MM.1S (cell line): ENCODE results near the gene GDF7.

Experiments used
- DNase-seq: peaks from one replicate; pipeline ENCODE4 v3.0.0-alpha.2; 2015
- H2AFZ ChIP-seq: fragments of 300-600 bp; sonication (generic); 2 replicates; pipeline ENCODE4 v1.6.0; 2016; ENCODE audit warnings: antibody characterized with exemption, low read length
- H3F3A ChIP-seq: fragments of 300-600 bp; sonication (generic); 2 replicates; pipeline ENCODE4 v1.6.1; 2016; ENCODE audit warnings: mild to moderate bottlenecking, antibody characterized with exemption, low read length, moderate library complexity, mixed read lengths; ENCODE audit not compliant: insufficient read depth
- H3K27ac ChIP-seq: fragments of 300-600 bp; sonication (generic); 2 replicates; pipeline ENCODE4 v1.5.1; 2016; ENCODE audit warnings: mild to moderate bottlenecking, low read length
- H3K27me3 ChIP-seq: fragments of 300-600 bp; sonication (generic); replicated peaks from 2 replicates; pipeline ENCODE4 v1.6.0; 2016; ENCODE audit warnings: low read length; ENCODE audit not compliant: insufficient read depth
- H3K36me3 ChIP-seq: fragments of 300-600 bp; sonication (generic); replicated peaks from 2 replicates; pipeline ENCODE4 v1.6.1; 2016; ENCODE audit warnings: mild to moderate bottlenecking, low read length, mixed read lengths; ENCODE audit not compliant: insufficient read depth
- H3K4me1 ChIP-seq: fragments of 300-600 bp; sonication (generic); 2 replicates; pipeline ENCODE4 v1.6.1; 2016; ENCODE audit warnings: low read length, mixed read lengths
- H3K4me2 ChIP-seq: fragments of 300-600 bp; sonication (generic); 2 replicates; pipeline ENCODE4 v1.6.0; 2016; ENCODE audit warnings: low read depth, low read length
- H3K4me3 ChIP-seq: fragments of 300-600 bp; sonication (generic); 2 replicates; pipeline ENCODE4 v1.5.1; 2016; ENCODE audit warnings: low read length, mixed read lengths
- H3K79me2 ChIP-seq: fragments of 300-600 bp; sonication (generic); 2 replicates; pipeline ENCODE4 v1.6.1; 2016; ENCODE audit warnings: mixed run types, low read length, mixed read lengths
- H3K9ac ChIP-seq: fragments of 300-600 bp; sonication (generic); 2 replicates; pipeline ENCODE4 v1.6.1; 2016; ENCODE audit warnings: low read length, mixed read lengths
- H3K9me2 ChIP-seq: fragments of 300-600 bp; sonication (generic); replicated peaks from 2 replicates; pipeline ENCODE4 v1.6.1; 2016; ENCODE audit warnings: mild to moderate bottlenecking, low read length, mixed read lengths; ENCODE audit not compliant: insufficient read depth
- H3K9me3 ChIP-seq: fragments of 300-600 bp; sonication (generic); replicated peaks from 2 replicates; pipeline ENCODE4 v1.6.1; 2016; ENCODE audit warnings: mild to moderate bottlenecking, low read length, mixed read lengths; ENCODE audit not compliant: insufficient read depth
- H4K20me1 ChIP-seq: fragments of 300-600 bp; sonication (generic); 2 replicates; pipeline ENCODE4 v1.6.1; 2016; ENCODE audit warnings: mild to moderate bottlenecking, low read length, moderate library complexity, mixed read lengths; ENCODE audit not compliant: insufficient read depth
- EZH2 ChIP-seq: fragments of 300-600 bp; sonication (generic); optimal IDR thresholded peaks from 2 replicates; pipeline ENCODE3; 2017; ENCODE audit warnings: low read depth, mild to moderate bottlenecking, antibody characterized with exemption, low read length, mixed read lengths
- EZH2phosphoT487 ChIP-seq: fragments of 300-600 bp; sonication (generic); IDR thresholded peaks from 2 replicates; pipeline ENCODE4 v1.6.1; 2018; ENCODE audit warnings: antibody characterized with exemption, low read length
- TF ChIP-seq, protein P1 (sequence below): fragments of 300-600 bp; sonication (generic); IDR thresholded peaks from 2 replicates; pipeline ENCODE4 v1.5.1; 2016; ENCODE audit warnings: antibody characterized with exemption, low read length, mixed read lengths

Gene GDF7

GRCh38 chr2:20684581-20685063, 17.7 kb downstream of the GDF7 start:
- Histone ChIP-seq H3K9ac (no peak overlapping the region), H4K20me1 (no peaks in the 10 kb centered on the region), H3K4me1 (peaks cover 8% of the 10 kb centered on the region; the same call in 1 of the 2 replicates), H3K9me2 (no peaks in the 10 kb centered on the region), H3K9me3 (no peaks in the 10 kb centered on the region), H3K4me2 (no peak overlapping the region), H3K27me3 (no peaks in the 10 kb centered on the region), H3F3A (0 out of 2 replicates have a peak, but pooled peaks cover under 1% of the 10 kb centered on the region), H3K27ac (no peak overlapping the region), H3K36me3 (no peaks in the 10 kb centered on the region), H2AFZ (no peak overlapping the region), H3K4me3 (no peak overlapping the region), H3K79me2 (no peaks in the 10 kb centered on the region)
- DNase-seq: no peak
- TF ChIP-seq EZH2 (no peak), EZH2phosphoT487 (no peak)
- TF ChIP-seq, protein P1, sequence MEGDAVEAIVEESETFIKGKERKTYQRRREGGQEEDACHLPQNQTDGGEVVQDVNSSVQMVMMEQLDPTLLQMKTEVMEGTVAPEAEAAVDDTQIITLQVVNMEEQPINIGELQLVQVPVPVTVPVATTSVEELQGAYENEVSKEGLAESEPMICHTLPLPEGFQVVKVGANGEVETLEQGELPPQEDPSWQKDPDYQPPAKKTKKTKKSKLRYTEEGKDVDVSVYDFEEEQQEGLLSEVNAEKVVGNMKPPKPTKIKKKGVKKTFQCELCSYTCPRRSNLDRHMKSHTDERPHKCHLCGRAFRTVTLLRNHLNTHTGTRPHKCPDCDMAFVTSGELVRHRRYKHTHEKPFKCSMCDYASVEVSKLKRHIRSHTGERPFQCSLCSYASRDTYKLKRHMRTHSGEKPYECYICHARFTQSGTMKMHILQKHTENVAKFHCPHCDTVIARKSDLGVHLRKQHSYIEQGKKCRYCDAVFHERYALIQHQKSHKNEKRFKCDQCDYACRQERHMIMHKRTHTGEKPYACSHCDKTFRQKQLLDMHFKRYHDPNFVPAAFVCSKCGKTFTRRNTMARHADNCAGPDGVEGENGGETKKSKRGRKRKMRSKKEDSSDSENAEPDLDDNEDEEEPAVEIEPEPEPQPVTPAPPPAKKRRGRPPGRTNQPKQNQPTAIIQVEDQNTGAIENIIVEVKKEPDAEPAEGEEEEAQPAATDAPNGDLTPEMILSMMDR: no peak

DNA sequence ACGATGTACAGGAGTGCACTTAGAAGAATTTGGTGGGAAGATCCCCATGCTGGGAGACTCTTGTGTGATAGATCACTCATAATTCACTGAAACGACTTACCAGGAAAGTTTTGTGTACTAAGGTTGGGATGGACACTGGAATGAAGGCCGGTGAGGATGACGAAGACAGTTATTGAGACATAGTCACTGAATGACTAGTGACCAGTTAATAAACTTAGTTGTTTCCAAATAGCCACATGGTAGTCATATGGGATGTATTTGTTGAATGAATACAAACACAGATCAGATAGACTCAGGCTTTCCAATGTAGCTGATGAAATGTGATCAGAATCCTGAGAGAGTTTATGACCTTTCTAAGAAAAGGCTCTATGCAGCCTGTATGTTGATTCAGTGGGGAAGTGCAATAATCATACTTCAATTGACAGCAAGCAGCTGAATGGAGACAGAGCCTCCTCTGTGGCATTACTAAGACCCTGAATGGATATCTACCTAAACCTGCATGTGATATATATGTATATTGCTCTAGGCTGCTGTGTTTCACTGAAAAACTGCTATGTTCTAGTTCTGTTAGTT, 20.4 kb downstream of the GDF7 start:
- Histone ChIP-seq H3K9me2 (no peaks in the 10 kb centered on the region), H4K20me1 (no peaks in the 10 kb centered on the region), H3K27me3 (no peaks in the 10 kb centered on the region), H3K79me2 (no peaks in the 10 kb centered on the region), H3K27ac (no peak overlapping the region), H3K9ac (no peak overlapping the region), H3K36me3 (no peaks in the 10 kb centered on the region), H3K4me1 (peaks cover 4% of the 10 kb centered on the region; the same call in 1 of the 2 replicates), H3K9me3 (no peaks in the 10 kb centered on the region), H3K4me3 (no peak overlapping the region), H2AFZ (no peak overlapping the region), H3K4me2 (no peak overlapping the region), H3F3A (no peaks in the 10 kb centered on the region)
- no peak for DNase-seq
- TF ChIP-seq, protein P1: no peak
- no peak for TF ChIP-seq EZH2phosphoT487
- no peak for TF ChIP-seq EZH2

- H3K4me3 ChIP-seq: no peak overlapping the region
- H2AFZ ChIP-seq: no peak overlapping the region
- H3F3A ChIP-seq: no peaks in the 10 kb centered on the region
- H3K79me2 ChIP-seq: no peaks in the 10 kb centered on the region
- no peak for DNase-seq
- H3K9me2 ChIP-seq: no peaks in the 10 kb centered on the region
- no peaks in the 10 kb centered on the region for H3K9me3 ChIP-seq
- H3K9ac ChIP-seq: no peak overlapping the region
- TF ChIP-seq EZH2phosphoT487: no peak
- no peak for TF ChIP-seq EZH2
- TF ChIP-seq, protein P1: no peak
- H3K27ac ChIP-seq: no peak overlapping the region
- H3K4me1 ChIP-seq: no peaks in the 10 kb centered on the region
- H3K27me3 ChIP-seq: no peaks in the 10 kb centered on the region
- no peaks in the 10 kb centered on the region for H4K20me1 ChIP-seq
- H3K4me2 ChIP-seq: no peak overlapping the region
- H3K36me3 ChIP-seq: no peaks in the 10 kb centered on the region
Measured at GRCh38 chr2:20689428-20690264, 22.7 kb downstream of the GDF7 start.
